ENCODE results near the gene ERLEC1.

DNA sequence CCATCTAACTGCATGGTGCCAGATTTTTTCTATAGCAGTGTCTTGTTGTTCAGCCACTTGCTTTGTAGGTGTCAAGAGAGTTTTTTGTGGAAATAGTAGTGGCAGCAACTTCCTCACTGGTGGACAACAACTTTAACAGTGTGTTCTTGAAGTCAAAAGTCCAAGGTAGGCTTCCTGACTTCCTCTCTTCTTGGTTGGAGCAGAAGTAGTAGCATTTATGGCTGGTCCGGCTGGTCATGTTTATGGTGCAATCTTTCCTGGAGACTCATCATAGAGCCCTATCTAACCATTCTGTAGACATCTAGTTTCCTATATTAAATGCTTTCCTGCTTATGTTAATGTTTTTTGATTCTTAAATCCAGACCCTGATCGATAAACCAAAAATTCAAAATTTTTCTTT lies 61.2 kb downstream of the ERLEC1 start:
- TF ChIP-seq CTCF (conservative IDR thresholded peaks at IDR 0.05; ENCODE audit: low read length) (no peak), EZH2phosphoT487 (IDR thresholded peaks at IDR 0.05; ENCODE audit: borderline replicate concordance) (no peak)

Data from Loucy (cell line).